ENCODE data around the gene MAGEA4.
"Not testable (repeated sequence)": the region's sequence is repeated elsewhere in the genome, so short reads cannot be mapped to it uniquely, and the experiment has no call there.

Gene MAGEA4

GRCh38 chrX:151912221-151912620, 468 bp upstream of the MAGEA4 start:
- Mint-ChIP-seq H3K9me3 (no peaks in the 10 kb centered on the region), H3K4me3 (no peak overlapping the region), H3K27ac (no peak overlapping the region), H3K36me3 (no peaks in the 10 kb centered on the region), H3K27me3 (no peaks in the 10 kb centered on the region), H3K4me1 (no peaks in the 10 kb centered on the region)
- ATAC-seq (replicated peaks) (no peak), DNase-seq (no peak)

DNA sequence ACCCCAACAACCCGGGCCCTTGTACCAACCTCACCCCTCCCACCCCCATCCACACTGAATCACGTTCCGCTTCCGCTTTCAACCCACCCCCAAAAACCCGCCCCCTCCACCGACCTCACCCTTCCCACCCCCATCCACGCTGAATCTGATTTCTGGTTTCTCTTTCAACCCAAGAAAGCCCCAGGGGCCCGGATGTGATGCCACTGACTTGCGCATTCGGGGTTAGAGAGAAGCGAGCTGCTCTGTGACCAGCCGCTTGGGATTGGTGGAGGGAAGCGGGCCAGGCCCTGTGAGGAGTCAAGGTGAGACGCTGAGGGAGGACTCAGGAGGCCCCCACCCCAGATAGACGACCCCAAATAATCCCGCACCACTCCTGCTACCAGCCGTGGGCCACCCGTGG, 6.0 kb downstream of the MAGEA4 start:
- H3K9me3 Mint-ChIP-seq; H3K27ac Mint-ChIP-seq; ATAC-seq (replicated peaks); H3K27me3 Mint-ChIP-seq; H3K36me3 Mint-ChIP-seq; H3K4me1 Mint-ChIP-seq; DNase-seq; H3K4me3 Mint-ChIP-seq: not testable (repeated sequence)

DNA sequence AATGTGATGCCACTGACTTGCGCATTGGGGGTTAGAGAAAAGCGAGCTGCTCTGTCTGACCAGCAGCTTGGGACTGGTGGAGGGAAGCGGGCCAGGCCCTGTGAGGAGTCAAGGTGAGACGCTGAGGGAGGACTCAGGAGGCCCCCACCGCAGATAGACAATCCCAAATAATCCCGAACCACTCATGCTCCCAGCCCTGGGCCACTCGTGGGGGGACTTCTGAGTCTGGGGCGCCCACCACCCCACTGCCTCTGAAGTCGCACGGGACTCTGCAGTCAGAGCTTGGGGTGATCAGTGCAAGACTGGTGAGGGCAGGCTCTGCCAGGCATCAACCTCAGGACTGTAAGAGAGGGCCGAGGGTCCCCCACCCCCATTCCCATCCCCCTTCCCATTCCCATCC, 6.9 kb downstream of the MAGEA4 start:
- no peaks in the 10 kb centered on the region for H3K36me3 Mint-ChIP-seq
- H3K4me3 Mint-ChIP-seq, result no peak overlapping the region
- ATAC-seq (replicated peaks), result no peak
- no peak for DNase-seq
- no peaks in the 10 kb centered on the region for H3K9me3 Mint-ChIP-seq
- no peak overlapping the region for H3K27ac Mint-ChIP-seq
- H3K27me3 Mint-ChIP-seq, result no peaks in the 10 kb centered on the region
- H3K4me1 Mint-ChIP-seq, result no peaks in the 10 kb centered on the region

DNA sequence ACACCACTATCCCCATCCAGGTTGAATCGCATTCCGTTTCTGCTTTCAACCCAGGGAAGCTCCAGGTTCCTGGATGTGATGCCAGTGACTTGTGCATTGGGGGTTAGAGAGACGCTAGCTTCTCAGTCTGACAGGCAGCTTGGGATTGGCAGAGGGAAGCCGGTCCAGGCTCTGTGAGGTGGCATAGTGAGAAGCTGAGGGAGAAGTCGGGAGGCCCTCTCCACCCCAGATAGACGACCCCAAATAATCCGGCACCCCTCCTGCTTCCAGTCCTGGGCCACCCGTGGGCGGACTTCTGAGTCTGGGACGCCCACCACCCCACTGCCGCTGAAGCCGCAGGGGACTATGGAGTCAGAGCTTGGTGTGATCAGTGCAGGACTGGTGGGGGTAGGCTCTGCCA, 7.4 kb downstream of the MAGEA4 start:
- H3K27me3 Mint-ChIP-seq, result no peaks in the 10 kb centered on the region
- H3K4me3 Mint-ChIP-seq, result no peak overlapping the region
- DNase-seq (no peak), ATAC-seq (replicated peaks) (no peak)
- no peak overlapping the region for H3K27ac Mint-ChIP-seq
- H3K36me3 Mint-ChIP-seq, result no peaks in the 10 kb centered on the region
- no peaks in the 10 kb centered on the region for H3K4me1 Mint-ChIP-seq
- no peaks in the 10 kb centered on the region for H3K9me3 Mint-ChIP-seq

- H3K4me1 Mint-ChIP-seq, result no peaks in the 10 kb centered on the region
- H3K27ac Mint-ChIP-seq, result no peak overlapping the region
- no peaks in the 10 kb centered on the region for H3K27me3 Mint-ChIP-seq
- H3K36me3 Mint-ChIP-seq, result no peaks in the 10 kb centered on the region
- no peak overlapping the region for H3K4me3 Mint-ChIP-seq
- ATAC-seq (replicated peaks) (no peak), DNase-seq (no peak)
- H3K9me3 Mint-ChIP-seq, result no peaks in the 10 kb centered on the region
Measured at GRCh38 chrX:151920530-151920929, 7.8 kb downstream of the MAGEA4 start.

GRCh38 chrX:151921292-151921691, 8.6 kb downstream of the MAGEA4 start:
- Mint-ChIP-seq H3K4me1 (no peaks in the 10 kb centered on the region), H3K4me3 (no peak overlapping the region), H3K9me3 (no peaks in the 10 kb centered on the region), H3K27ac (no peak overlapping the region), H3K36me3 (no peaks in the 10 kb centered on the region), H3K27me3 (no peaks in the 10 kb centered on the region)
- ATAC-seq (replicated peaks), result no peak
- no peak for DNase-seq

- Mint-ChIP-seq H3K27me3 (no peaks in the 10 kb centered on the region), H3K9me3 (no peaks in the 10 kb centered on the region), H3K4me1 (no peaks in the 10 kb centered on the region), H3K4me3 (no peak overlapping the region), H3K27ac (no peak overlapping the region), H3K36me3 (no peaks in the 10 kb centered on the region)
- DNase-seq (no peak), ATAC-seq (replicated peaks) (no peak)
Measured at GRCh38 chrX:151921866-151922265, 9.2 kb downstream of the MAGEA4 start.

DNA sequence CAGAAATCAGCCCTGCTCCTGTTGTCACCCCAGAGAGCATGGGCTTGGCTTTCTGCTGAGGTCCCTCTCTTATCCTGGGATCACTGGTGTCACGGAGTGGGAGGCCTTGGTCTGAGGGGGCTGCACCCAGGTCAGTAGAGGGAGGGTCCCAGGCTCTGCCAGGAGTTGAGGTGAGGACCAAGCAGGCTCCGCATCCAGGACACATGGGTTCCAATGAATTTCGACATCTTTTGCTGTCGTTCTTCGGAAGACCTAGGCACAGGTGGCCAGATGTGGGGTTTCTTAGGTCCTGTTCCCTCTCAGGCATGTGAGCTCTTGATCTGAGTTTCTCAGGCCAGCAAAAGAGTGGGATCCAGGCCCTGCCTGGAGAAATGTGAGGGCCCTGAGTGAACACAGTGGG, 10.0 kb downstream of the MAGEA4 start:
- no peak overlapping the region for H3K4me3 Mint-ChIP-seq
- H3K27ac Mint-ChIP-seq, result no peak overlapping the region
- DNase-seq (no peak), ATAC-seq (replicated peaks) (no peak)
- H3K4me1 Mint-ChIP-seq, result no peaks in the 10 kb centered on the region
- H3K36me3 Mint-ChIP-seq, result no peaks in the 10 kb centered on the region
- no peaks in the 10 kb centered on the region for H3K9me3 Mint-ChIP-seq
- H3K27me3 Mint-ChIP-seq, result no peaks in the 10 kb centered on the region

GRCh38 chrX:151923648-151924047, 11.0 kb downstream of the MAGEA4 start:
- H3K4me1 Mint-ChIP-seq, result no peaks in the 10 kb centered on the region
- no peak overlapping the region for H3K27ac Mint-ChIP-seq
- H3K27me3 Mint-ChIP-seq, result no peaks in the 10 kb centered on the region
- no peak overlapping the region for H3K4me3 Mint-ChIP-seq
- ATAC-seq (replicated peaks) (no peak), DNase-seq (no peak)
- H3K9me3 Mint-ChIP-seq, result no peaks in the 10 kb centered on the region
- H3K36me3 Mint-ChIP-seq, result no peaks in the 10 kb centered on the region

GRCh38 chrX:151929126-151929525, 16.4 kb downstream of the MAGEA4 start:
- no peaks in the 10 kb centered on the region for H3K4me1 Mint-ChIP-seq

DNA sequence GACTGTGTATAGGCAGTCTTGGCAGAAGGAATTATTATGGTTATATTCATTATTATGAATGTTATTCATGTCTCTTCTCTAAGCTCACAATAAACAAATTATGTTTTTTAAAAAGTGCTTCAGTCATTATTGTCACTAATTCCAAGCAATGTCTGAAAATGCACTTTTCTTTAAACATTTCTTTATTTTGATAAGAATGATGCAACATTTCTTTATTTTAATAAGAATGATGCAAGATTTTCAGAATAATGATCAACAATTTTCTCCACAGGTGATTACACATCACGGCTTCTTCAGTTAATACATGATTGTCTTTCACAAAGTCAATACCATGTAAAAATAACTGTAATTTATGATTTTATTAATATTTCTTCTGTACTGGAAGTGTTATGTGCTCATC, 22.7 kb downstream of the MAGEA4 start:
- no peak overlapping the region for H3K27ac Mint-ChIP-seq
- no peaks in the 10 kb centered on the region for H3K27me3 Mint-ChIP-seq
- no peaks in the 10 kb centered on the region for H3K4me1 Mint-ChIP-seq
- no peak overlapping the region for H3K4me3 Mint-ChIP-seq
- no peaks in the 10 kb centered on the region for H3K9me3 Mint-ChIP-seq
- DNase-seq, result no peak
- no peak for ATAC-seq (replicated peaks)
- H3K36me3 Mint-ChIP-seq, result no peaks in the 10 kb centered on the region

More at GRCh38 chrX:151929126-151929525, 16.4 kb downstream of the MAGEA4 start:
- DNase-seq, result no peak
- no peaks in the 10 kb centered on the region for H3K9me3 Mint-ChIP-seq
- no peak overlapping the region for H3K27ac Mint-ChIP-seq
- H3K36me3 Mint-ChIP-seq, result no peaks in the 10 kb centered on the region
- no peaks in the 10 kb centered on the region for H3K27me3 Mint-ChIP-seq
- no peak overlapping the region for H3K4me3 Mint-ChIP-seq
- ATAC-seq (replicated peaks), result no peak

- no peak for DNase-seq
- peaks cover 0 to 6% of the 10 kb centered on the region in 2 donors for H3K27me3 Mint-ChIP-seq
- no peak for ATAC-seq (replicated peaks)
- no peak overlapping the region for H3K27ac Mint-ChIP-seq
- no peak overlapping the region for H3K4me3 Mint-ChIP-seq
- no peaks in the 10 kb centered on the region for H3K4me1 Mint-ChIP-seq
- H3K36me3 Mint-ChIP-seq, result no peaks in the 10 kb centered on the region
- H3K9me3 Mint-ChIP-seq, result peaks cover 0 to 4% of the 10 kb centered on the region in 2 donors
Measured at GRCh38 chrX:151938172-151938571, 25.5 kb downstream of the MAGEA4 start.

DNA sequence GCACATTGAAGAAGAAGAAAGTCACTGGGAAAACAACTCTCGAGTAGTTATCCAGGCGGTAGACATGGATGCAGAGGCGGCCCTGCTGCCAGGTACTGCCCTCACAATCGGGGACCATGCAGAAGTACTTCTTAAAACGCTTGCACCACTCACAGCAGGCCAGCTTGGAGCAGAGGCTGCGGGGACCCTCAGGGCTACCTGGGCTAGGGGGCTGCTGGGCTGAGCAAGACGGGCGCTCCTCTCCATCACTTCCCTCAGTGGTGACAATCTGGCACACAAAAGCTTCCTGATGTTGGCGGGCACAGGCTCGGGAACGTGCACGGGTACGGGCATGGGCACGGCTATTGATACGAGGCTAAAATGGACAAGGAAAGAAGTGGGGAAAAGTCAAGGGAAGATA, 42.0 kb downstream of the MAGEA4 start:
- H3K9me3 Mint-ChIP-seq, result peaks cover 0 to 6% of the 10 kb centered on the region in 2 donors
- H3K27me3 Mint-ChIP-seq, result no peaks in the 10 kb centered on the region
- H3K4me1 Mint-ChIP-seq, result no peaks in the 10 kb centered on the region
- H3K4me3 Mint-ChIP-seq, result no peak overlapping the region
- H3K36me3 Mint-ChIP-seq, result no peaks in the 10 kb centered on the region
- DNase-seq, result no peak
- no peak for ATAC-seq (replicated peaks)
- H3K27ac Mint-ChIP-seq, result no peak overlapping the region

DNA sequence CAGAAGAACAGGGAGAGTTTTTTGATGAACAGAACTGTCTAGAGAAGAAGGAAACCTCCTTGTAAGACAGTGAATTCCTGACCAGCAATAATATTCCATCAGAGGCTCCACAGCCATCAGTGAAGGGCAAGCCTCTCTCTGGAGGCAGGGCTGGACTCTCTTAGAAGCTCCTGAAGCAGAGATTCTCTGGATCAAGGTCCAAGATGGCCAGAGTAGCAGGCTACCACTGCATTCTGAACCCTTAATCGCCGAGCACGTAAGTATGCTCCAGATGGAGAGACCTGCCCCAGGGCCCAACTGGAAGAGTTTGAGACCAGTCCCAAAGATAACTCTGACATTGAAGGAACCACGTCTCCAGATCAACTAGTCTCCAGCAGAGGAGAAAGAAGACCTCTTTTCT, 45.4 kb downstream of the MAGEA4 start:
- Mint-ChIP-seq H3K9me3 (peaks cover 2 to 10% of the 10 kb centered on the region in 2 donors), H3K36me3 (no peaks in the 10 kb centered on the region), H3K27me3 (no peaks in the 10 kb centered on the region), H3K4me1 (no peaks in the 10 kb centered on the region), H3K27ac (no peak overlapping the region), H3K4me3 (no peak overlapping the region)
- no peak for ATAC-seq (replicated peaks)
- no peak for DNase-seq

- Mint-ChIP-seq H3K4me1 (no peaks in the 10 kb centered on the region), H3K4me3 (no peak overlapping the region), H3K36me3 (no peaks in the 10 kb centered on the region), H3K27ac (no peak overlapping the region), H3K9me3 (peaks cover 2 to 3% of the 10 kb centered on the region in 2 donors), H3K27me3 (no peaks in the 10 kb centered on the region)
- ATAC-seq (replicated peaks) (no peak), DNase-seq (no peak)
Measured at GRCh38 chrX:151962034-151962433, 49.3 kb downstream of the MAGEA4 start.

DNA sequence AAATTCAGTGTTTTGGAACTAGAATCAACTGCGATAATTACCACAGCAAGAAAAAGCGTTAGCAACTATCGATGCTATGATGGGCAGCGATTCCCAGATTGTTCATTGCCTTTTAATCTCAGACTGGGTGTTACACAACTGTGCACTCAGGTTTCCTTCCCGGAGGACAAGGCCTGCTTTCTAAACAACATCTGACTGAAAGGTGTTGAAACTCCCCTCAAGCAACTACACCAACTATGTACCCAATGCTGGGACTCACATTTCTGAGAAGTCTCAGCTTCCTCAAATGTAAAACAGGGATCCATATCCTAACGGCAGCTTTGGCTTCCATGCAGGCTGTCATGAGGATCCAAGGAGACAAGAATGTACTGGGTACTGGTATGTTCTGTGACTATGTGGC, 53.5 kb downstream of the MAGEA4 start:
- Mint-ChIP-seq H3K27me3 (no peaks in the 10 kb centered on the region), H3K4me1 (no peaks in the 10 kb centered on the region), H3K36me3 (no peaks in the 10 kb centered on the region), H3K27ac (no peak overlapping the region), H3K4me3 (no peak overlapping the region), H3K9me3 (peaks cover 0 to 2% of the 10 kb centered on the region in 2 donors)
- no peak for ATAC-seq (replicated peaks)
- DNase-seq, result no peak

All from stimulated activated naive B cell treated with anti-CD40 and anti-IgM and Interleukin-4, amounts not matched to agents 10 μg/mL and 1 μg/mL and 100 μg/mL, for 72 hours (primary cell).